Skin of body (tissue), 2 donors: Measurements from ENCODE around the gene MUC5B. TPM values are rescaled to one million over a fixed set of nuclear protein-coding genes. Genes with fewer than 3 reads are reported as not detected.

Source experiments
- DNase-seq: peaks from one replicate; lab custom pipeline; 2025; lab: John Stamatoyannopoulos, UW
- total RNA-seq: library from RNA; depleted of rRNA; stranded (reverse); fragments of >200 nt; gene quantifications from one replicate; pipeline ENCODE4 v1.2.3, GENCODE V29; 2014

Gene MUC5B
- total RNA-seq, 1 donor from 2014 or later = 0.30 TPM

- DNase-seq = no peak
Measured at GRCh38 chr11:1230456-1231395, 7.9 kb downstream of the MUC5B start.

GRCh38 chr11:1231396-1232020, 8.6 kb downstream of the MUC5B start:
- DNase-seq = no peak

- no peak for DNase-seq
Measured at GRCh38 chr11:1232021-1232882, 9.4 kb downstream of the MUC5B start.

- DNase-seq = no peak
Measured at GRCh38 chr11:1232883-1233321, 10.0 kb downstream of the MUC5B start.

- no peak for DNase-seq
Measured at GRCh38 chr11:1233351-1234053, 10.6 kb downstream of the MUC5B start.

GRCh38 chr11:1234054-1234720, 11.3 kb downstream of the MUC5B start:
- DNase-seq = no peak

- DNase-seq = no peak
Measured at GRCh38 chr11:1234771-1235305, 12.0 kb downstream of the MUC5B start.

GRCh38 chr11:1235306-1235900, 12.5 kb downstream of the MUC5B start:
- no peak for DNase-seq

- DNase-seq = no peak
Measured at GRCh38 chr11:1235901-1236315, 13.0 kb downstream of the MUC5B start.

- DNase-seq = no peak
Measured at GRCh38 chr11:1236316-1237127, 13.7 kb downstream of the MUC5B start.

GRCh38 chr11:1237128-1237580, 14.3 kb downstream of the MUC5B start:
- no peak for DNase-seq

GRCh38 chr11:1237851-1238250, 15.0 kb downstream of the MUC5B start:
- no peak for DNase-seq

GRCh38 chr11:1238767-1239595, 16.1 kb downstream of the MUC5B start:
- no peak for DNase-seq

- DNase-seq = no peak
Measured at GRCh38 chr11:1239596-1240205, 16.8 kb downstream of the MUC5B start.

GRCh38 chr11:1240771-1241170, 17.9 kb downstream of the MUC5B start:
- DNase-seq = no peak

- no peak for DNase-seq
Measured at GRCh38 chr11:1241706-1242105, 18.8 kb downstream of the MUC5B start.

GRCh38 chr11:1242289-1242688, 19.4 kb downstream of the MUC5B start:
- DNase-seq = no peak
